D721Med (cell line): ENCODE data around the gene SERBP1.

Experiments used
- DNase-seq: peaks from one replicate; pipeline ENCODE4 v3.0.0; 2011; ENCODE audit warnings: low spot score; ENCODE audit not compliant: insufficient read length
- FAIRE-seq: peaks from 2 replicates; lab custom pipeline; 2011; peaks lifted over from hg19 to GRCh38; lab: Jason Lieb, UNC
- CTCF ChIP-seq: IDR thresholded peaks from 2 replicates; pipeline ENCODE4 v1.5.1; 2012; ENCODE audit warnings: mild to moderate bottlenecking, control low read depth; ENCODE audit not compliant: insufficient read depth; ENCODE audit errors: missing control alignments

Gene SERBP1

GRCh38 chr1:67430358-67431155 is at the start of gene SERBP1:
Gene SERBP1 (minus strand): TSS chr1:67430402. CDS start chr1:67430300, 102 bp downstream.
- FAIRE-seq (no peak), DNase-seq (peak; percentile 71)
- no peak for TF ChIP-seq CTCF

GRCh38 chr1:67479146-67479891 is 49.1 kb upstream of the SERBP1 start:
- no peak for DNase-seq
- no peak for TF ChIP-seq CTCF
- no peak for FAIRE-seq

- DNase-seq (no peak), FAIRE-seq (no peak)
- no peak for TF ChIP-seq CTCF
Observed at GRCh38 chr1:67476906-67477305, 46.7 kb upstream of the SERBP1 start.

- no peak for FAIRE-seq
- TF ChIP-seq CTCF = no peak
- no peak for DNase-seq
Observed at GRCh38 chr1:67476006-67476482, 45.8 kb upstream of the SERBP1 start.

GRCh38 chr1:67472056-67472455 is 41.9 kb upstream of the SERBP1 start:
- TF ChIP-seq CTCF = no peak
- no peak for FAIRE-seq
- DNase-seq = no peak

- no peak for DNase-seq
- TF ChIP-seq CTCF = no peak
- no peak for FAIRE-seq
Observed at GRCh38 chr1:67469431-67469830, 39.2 kb upstream of the SERBP1 start.
